GM13977 (cell line): ENCODE measurements around the gene AFF3.
"Not testable (repeated sequence)": the region's sequence is repeated elsewhere in the genome, so short reads cannot be mapped to it uniquely, and the experiment has no call there.

Source experiments
- DNase-seq: peaks from one replicate; pipeline ENCODE4 v3.0.0; 2012; ENCODE audit warnings: low spot score
- in situ Hi-C: fragments of 300-500 bp; cut with MboI; formaldehyde crosslinking; loops from one replicate; pipeline ENCODE4 v1.12.0; 2022; ENCODE audit warnings: low sequenced_read_pairs, low pct_unique_long_range_greater_than_20kb, mixed read lengths, inconsistent platforms; ENCODE audit not compliant: unreplicated experiment
- TF ChIP-seq, protein P1 (sequence below): IDR thresholded peaks from 2 replicates; pipeline ENCODE4 v1.5.1; 2012; ENCODE audit warnings: mild to moderate bottlenecking, control low read depth; ENCODE audit not compliant: insufficient read depth; ENCODE audit errors: extremely low read depth, missing control alignments

AFF3 gene

DNA sequence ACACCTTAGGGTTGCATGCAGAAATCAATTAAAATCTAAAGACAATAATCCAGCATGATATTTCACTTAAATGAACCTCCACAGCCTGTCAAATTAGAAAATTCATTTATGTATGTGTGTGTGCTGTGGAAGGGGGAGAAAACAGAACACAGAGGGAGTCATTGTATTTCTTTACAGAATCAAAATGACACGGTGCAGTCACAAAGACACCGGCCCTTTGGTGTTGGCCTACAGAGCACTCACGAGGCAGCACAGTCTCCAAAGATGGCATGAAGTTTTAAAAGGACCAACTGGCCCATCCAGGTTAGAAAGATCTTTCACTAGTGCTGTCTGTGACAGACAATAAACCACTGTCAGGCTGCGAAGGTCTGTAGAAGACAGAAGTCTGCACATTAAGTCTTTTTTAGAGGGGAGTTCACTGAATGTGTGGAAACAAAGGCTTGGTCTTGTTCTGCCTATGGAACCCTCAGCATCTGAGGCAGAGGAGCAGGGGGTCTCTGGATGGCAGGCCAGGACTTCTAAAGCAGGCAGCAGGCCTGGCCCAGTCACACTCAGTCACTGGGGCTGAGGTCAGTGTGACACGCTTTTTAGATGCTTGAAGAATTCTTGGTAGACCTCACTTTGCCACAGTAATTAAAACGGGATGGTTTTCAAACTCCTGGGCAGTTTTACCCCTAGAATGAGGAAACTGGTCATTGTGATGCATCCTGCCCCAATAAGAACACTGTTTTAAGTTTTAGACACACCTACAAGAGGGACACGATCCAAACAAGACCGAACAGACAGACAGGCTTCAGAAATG lies 184.9 kb downstream of the AFF3 start:
- in situ Hi-C loops: no loop called here
- no peak for DNase-seq

DNA sequence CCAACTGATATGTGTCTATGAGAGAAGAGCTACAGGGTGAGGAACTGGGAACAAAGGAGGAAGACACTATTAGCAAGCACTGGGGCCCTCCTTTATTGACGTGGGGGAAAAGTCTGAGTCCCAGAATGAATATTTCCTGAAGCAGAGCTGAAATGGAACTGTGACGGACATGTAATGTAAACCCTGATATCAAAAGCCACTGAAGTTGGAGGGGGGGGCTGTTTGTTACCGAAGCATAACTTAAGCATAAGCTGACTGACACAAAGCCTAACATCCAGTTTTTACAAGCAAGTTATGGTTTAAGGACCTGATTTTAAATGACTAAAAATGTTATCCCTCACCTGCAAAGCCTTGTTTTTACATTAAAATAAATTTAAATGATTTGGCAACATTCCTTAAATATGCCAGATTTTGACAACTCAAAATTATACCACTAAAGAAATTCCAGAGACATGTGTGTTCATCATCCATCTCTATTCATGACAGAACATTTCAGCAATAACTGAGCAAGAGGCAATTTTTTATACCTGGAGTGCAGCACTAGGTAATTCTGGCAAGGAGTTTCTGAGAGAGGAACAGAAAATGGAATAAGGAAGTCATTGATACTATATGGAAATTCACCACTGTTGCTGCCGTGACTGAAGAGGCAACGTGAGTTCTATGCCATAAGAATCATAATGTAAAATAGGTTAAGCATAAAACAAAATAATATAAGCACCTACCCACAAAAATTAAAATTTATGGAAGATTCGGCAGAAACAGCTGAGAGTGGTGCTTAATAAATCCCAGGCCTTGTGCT lies 186.0 kb downstream of the AFF3 start:
- TF ChIP-seq, protein P1, sequence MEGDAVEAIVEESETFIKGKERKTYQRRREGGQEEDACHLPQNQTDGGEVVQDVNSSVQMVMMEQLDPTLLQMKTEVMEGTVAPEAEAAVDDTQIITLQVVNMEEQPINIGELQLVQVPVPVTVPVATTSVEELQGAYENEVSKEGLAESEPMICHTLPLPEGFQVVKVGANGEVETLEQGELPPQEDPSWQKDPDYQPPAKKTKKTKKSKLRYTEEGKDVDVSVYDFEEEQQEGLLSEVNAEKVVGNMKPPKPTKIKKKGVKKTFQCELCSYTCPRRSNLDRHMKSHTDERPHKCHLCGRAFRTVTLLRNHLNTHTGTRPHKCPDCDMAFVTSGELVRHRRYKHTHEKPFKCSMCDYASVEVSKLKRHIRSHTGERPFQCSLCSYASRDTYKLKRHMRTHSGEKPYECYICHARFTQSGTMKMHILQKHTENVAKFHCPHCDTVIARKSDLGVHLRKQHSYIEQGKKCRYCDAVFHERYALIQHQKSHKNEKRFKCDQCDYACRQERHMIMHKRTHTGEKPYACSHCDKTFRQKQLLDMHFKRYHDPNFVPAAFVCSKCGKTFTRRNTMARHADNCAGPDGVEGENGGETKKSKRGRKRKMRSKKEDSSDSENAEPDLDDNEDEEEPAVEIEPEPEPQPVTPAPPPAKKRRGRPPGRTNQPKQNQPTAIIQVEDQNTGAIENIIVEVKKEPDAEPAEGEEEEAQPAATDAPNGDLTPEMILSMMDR: no peak
- in situ Hi-C loops: no loop called here
- DNase-seq: no peak

More for the DNA sequence above, 184.9 kb downstream of the AFF3 start:
- TF ChIP-seq, protein P1: no peak

DNA sequence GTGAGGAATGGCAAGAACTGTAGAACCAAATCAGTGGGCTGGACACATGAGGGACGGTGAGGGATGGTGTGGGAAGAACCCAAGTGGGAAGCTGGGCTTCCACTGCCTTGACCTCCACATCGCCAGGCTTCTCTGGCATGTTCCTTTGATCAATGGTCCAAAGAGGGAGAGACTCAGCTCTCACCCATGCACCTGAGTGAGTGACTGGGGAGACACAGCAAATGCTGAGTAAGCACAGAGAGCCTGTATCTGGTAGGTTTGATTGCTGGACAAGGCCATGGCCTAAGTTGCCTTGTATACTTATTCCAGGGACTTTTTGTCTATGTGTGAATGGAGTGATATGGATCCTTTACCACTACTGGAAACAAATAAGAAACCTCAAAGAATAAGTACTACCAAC lies 188.6 kb downstream of the AFF3 start:
- no peak for DNase-seq
- TF ChIP-seq, protein P1: no peak
- in situ Hi-C loops: no loop called here

DNA sequence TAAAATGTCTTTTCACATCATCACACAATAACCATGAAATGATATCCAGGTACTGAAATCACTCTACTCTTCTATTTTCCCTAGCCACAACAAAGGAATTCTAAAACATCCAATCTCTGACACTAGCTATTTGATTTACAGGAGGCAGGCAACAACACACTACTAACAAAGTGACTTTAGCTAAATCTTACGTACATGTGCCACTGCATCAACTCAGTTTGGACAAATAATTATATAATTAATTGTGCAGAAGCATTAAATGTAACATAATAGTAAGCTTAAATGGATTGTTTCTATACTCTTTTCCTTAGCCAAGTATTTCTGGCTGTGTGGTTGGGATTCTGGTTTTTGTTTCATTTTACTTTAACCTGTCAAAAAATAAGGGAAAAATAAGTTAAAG lies 192.4 kb downstream of the AFF3 start:
- in situ Hi-C loops: no loop called here
- DNase-seq: no peak
- TF ChIP-seq, protein P1: no peak

DNA sequence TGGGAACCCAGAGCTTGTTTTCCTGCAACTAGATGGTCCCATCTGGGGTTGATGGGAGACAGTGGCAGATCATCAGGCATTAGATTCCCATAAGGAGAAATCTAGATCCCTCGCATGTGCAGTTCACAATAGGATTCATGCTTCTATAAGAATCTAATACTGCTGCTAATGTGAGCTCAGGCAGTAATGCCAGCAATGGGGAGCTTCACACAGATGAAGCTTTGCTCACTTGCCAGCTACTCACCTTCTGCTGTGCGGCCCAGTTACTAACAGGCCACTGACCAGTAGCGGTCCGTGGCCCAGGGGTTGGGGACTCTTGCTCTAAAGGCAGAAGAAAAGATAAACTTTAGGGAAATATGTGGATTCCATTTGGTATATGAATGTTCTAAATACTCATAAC lies 192.9 kb downstream of the AFF3 start:
- in situ Hi-C loops: no loop called here
- TF ChIP-seq, protein P1: no peak
- DNase-seq: no peak

DNA sequence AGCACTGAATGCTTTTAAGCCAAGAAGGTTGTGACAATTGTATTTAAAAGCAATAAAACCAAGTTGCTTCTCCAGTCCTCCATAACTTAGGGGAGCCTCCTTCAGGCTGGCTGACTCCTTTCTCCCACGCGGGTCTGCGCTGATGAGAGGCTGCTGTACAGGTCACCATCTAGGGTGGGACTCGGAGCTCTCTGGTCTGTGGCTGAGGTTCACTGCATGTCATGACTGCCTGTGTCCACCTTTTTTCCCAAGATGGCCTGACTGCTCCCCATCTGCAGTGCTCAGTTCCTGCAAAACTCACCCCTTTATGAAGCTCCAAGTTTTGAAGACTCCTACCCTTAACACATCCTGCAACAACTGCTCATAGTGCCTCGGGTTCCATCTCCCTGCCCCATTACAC lies 194.4 kb downstream of the AFF3 start:
- DNase-seq: no peak
- in situ Hi-C loops: no loop called here
- TF ChIP-seq, protein P1: no peak

DNA sequence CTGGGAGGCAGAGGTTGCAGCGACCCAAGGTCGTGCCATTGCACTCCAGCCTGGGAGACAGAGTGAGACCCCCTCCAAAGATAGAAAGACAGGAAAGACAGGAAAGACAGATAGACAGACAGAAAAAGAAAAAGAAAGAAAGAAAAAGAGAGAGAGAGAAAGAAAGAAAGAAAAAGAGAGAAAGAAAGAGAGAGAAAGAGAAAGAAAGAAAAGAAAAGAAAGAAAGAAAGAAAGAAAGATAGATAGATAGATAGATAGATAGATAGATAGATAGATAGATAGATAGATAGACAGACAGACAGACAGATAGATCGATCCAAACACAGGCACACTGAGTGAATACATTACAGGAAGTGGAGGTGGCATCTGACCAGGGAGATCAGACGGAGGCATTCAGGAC lies 195.0 kb downstream of the AFF3 start:
- in situ Hi-C loops, DNase-seq: not testable (repeated sequence)
